NCI-H460 (cell line): ENCODE data around the gene ZNF408. TPM values are rescaled to one million over a fixed set of nuclear protein-coding genes. Genes with fewer than 3 reads are reported as not detected.
"Not testable (repeated sequence)": the region's sequence is repeated elsewhere in the genome, so short reads cannot be mapped to it uniquely, and the experiment has no call there.

ENCODE experiments used
- DNase-seq: peaks from one replicate; pipeline ENCODE4 v3.0.0-alpha.2; 2016; ENCODE audit warnings: low read depth; ENCODE audit errors: extremely low read depth
- total RNA-seq: library from RNA; depleted of rRNA; stranded (reverse); fragments of >200 nt; shearing (Covaris generic); gene quantifications from 2 replicates; pipeline ENCODE4 v1.2.3, GENCODE V29; 2014

The ZNF408 gene
- total RNA-seq, 1 experiment from 2014 or later, result 5.9 TPM

DNA sequence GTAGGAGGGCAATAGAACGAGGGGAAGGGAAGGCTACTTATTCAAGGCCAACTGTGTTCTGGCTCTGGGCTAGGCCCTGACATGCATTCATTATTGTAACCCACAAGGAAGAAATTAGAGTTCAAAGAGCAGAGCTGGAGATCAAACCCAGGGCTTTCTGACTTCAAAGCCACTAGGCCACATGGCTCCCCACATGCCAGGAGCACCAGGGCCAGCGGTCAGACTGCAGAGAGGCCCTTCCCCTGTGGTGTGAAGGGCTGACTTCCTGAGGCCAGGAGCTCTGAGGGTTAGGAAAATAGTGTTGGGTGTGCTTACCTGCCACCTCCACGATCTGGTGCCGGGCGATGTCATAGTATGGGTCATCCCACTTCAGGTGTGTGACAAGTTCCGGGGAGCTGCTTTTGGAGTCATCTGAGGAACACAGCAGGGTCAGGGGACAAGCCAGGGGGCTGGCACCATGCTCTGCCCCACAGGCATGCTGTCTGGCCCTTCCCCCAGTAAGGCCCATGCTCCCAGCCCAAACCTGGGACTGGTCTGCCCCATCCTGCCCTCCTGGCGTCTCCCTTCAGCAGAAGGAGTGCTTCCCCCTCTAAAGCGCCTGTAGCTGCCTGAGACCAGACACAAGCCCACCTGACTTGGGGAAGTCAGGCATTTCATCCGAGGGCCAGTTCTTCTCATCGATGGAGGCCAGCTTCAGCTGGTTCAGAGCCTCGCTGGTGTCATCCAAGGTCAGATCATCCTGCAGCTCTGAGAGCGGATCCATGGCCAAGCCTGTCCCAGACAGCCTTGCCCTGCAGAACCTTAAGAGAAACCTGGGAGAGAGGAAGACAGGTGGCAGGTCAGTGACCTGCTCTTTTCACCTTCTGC, 5.3 kb upstream of the ZNF408 start:
- no peak for DNase-seq

DNA sequence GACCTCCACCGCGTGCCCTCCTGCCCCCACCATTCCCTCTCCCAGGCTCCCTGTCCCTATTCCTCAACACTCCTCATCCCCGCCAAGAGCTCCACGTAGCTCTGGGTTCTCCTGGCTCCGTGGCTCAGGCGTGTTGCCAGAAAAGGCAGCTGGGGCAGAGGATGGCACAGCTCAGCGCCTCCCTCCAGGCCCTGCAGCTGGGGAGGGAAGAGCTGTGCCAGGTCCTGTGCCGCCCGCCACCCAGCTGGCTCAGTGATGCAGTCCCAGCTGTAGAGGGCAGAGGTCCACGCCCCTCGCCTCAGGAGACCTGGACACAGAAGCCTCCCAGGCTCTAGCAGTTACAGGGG, 4.6 kb upstream of the ZNF408 start:
- DNase-seq, result no peak

DNA sequence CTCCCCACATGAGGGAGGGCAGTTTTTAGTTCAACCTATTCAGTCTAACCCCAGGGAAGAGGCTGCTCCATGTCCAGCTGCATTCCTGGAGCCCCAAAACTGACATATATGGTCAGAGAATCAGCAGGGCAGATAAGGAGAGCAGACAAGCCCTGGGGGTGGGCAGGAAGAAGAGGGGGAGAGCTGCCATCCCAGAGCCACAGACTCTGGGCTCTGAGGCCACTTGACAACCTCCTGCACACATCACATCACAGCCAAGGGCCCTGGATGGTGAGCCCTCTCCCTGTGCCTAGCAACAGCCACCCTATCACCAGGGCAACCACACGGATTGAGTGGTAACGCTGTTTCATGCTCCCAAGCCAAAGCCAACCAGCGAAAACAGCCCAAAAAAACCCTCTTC, 3.5 kb upstream of the ZNF408 start:
- no peak for DNase-seq

DNA sequence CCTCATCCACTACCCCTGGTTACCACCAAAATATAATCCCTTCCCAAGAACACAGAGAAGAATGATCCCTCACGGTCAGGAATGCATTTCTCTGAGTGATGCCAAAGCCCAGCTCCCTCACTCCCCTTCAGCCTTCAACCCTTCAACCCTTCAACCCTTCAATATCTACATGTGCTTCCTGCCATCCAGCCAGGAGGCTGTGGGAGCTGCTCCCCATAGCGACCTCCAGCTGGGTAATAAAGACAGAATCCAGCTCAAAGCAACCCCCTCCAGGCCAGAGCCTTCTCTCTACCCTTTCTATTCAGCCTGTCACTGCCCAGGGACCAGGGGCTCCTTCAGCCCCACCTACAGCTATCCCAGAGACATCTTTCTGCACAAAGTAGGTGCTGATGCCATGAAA, 3.1 kb upstream of the ZNF408 start:
- DNase-seq, result no peak

DNA sequence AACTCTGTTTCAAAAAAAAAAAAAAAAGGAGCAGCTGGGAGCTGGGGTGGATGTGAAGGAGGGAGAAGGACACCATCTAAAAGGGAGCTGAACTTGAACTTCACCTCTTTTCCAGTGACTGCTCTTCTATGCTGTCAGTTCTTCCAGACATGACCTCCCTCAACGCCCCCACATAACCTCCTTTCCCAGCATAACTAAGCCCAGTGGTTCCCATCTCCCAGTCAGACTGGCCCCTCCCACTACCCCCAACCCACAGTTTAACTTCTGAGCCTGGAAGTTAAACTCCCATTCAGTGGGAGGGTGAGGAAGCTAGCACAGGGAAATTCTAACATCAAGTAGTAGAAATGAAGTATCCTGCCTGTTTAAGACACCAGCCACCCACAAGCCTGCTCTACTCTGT, 2.2 kb upstream of the ZNF408 start:
- no peak for DNase-seq

DNA sequence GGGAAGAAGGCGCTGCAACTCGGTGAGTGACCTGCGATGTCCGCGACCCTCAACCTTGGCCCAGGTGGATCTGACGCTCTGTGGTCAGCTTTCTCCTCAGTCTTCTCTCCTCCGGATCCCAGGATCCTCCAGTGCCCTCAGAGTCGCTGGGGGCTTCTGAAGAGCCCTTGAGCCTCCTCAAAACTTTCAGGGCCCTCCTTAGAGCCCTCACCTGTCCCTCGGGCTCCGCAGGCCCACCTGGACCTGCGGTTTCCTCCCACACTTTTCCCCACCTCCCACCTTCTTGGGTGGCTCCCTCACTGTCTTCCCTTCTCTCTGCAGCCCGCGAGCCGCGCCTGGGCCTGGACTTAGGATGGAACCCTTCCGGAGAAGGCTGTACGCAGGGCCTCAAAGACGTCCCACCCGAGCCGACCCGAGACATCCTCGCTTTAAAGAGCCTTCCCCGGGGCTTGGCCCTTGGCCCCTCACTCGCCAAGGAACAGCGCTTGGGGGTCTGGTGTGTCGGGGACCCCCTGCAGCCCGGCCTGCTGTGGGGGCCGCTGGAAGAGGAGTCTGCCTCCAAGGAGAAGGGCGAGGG, 335 bp downstream of the ZNF408 start:
- DNase-seq, result no peak

DNA sequence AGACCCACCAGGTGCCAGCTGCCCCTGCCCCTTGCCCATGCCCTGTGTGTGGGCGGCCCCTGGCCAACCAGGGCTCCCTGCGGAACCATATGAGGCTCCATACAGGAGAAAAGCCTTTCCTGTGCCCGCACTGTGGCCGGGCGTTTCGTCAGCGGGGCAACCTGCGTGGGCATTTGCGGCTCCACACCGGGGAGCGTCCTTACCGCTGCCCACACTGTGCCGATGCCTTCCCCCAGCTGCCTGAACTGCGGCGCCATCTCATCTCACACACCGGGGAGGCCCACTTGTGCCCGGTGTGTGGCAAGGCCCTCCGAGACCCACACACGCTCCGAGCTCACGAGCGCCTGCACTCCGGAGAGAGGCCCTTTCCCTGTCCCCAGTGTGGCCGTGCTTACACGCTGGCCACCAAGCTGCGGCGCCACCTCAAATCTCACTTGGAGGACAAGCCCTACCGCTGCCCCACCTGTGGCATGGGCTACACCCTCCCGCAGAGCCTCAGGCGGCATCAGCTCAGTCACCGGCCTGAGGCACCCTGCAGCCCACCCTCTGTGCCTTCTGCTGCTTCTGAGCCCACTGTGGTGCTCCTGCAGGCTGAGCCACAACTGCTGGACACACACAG, 4.3 kb downstream of the ZNF408 start:
- DNase-seq, result no peak

DNA sequence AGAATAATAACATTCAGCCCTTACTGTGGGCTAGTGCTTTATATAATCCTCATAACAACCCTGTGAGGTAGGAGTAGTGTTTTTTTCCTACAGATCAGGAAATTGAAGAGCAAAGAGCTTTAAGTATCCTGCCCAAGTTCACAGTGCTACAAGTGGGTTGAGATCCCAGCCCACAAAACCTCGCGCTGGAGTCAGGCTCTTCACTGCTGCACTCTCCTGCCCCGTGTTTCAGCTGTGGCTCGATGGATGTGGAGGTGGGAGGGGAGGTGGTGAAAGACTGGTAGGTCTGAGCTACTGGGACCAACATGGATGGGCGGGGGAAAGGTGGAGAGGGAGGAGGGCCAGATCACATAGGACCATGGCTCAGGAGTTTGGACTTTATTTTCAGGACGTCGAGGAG, 6.1 kb downstream of the ZNF408 start:
- no peak for DNase-seq

DNA sequence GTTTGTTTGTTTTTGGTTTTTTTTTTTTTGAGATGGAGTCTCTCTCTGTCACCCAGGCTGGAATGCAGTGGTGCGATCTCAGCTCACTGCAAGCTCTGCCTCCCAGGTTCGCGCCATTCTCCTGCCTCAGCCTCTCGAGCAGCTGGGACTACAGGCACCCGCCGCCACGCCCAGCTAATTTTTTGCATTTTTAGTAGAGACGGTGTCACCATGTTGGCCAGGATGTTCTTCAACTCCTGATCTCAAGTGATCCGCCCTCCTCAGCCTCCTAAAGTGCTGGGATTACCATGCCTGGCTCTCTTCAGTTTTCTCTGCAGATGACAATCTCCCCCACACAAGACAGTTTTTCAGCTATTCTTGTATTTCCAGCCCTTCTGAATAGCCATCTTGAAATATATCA, 8.5 kb downstream of the ZNF408 start:
- DNase-seq, result not testable (repeated sequence)

DNA sequence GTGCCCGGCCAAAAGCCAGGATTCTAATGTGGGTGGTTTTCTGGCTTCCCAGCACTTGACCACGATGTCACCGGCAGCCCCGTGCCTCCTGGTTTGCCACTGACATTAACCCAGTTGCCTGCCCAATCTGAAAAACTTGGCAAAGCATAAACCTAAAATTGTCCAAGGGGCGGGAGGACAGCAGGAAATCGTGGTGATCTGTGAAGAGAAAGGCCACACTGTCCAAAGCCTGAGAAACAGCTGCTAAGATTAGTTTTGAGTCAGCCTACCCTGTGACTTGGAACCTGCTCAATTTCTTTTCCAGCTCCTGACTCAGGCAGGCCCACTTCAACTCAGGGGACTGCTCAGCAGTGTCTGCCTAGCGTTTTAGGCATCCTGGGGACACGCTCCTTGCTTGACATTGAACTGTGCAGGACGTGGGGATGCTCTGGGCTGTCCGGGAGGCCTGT, 10.0 kb downstream of the ZNF408 start:
- DNase-seq, result no peak

DNA sequence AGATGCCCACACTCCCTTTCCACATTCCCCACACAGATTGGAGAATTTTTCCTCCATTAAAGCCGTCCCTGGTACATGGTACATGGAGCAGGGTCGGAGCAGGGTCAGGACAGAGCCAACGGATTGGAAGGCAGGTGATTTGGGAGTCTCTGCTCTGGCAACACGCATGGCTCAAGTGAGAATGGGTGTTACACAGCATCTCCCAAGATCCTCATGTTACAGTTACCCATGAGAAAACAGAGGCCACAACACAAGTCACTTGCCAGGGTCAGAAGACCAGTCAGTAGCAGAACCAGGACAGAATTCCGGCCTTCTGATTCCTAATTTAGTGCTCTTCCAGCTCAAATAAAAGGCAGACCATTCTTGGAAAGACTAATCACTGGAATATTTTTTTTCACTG, 10.5 kb downstream of the ZNF408 start:
- DNase-seq, result no peak

DNA sequence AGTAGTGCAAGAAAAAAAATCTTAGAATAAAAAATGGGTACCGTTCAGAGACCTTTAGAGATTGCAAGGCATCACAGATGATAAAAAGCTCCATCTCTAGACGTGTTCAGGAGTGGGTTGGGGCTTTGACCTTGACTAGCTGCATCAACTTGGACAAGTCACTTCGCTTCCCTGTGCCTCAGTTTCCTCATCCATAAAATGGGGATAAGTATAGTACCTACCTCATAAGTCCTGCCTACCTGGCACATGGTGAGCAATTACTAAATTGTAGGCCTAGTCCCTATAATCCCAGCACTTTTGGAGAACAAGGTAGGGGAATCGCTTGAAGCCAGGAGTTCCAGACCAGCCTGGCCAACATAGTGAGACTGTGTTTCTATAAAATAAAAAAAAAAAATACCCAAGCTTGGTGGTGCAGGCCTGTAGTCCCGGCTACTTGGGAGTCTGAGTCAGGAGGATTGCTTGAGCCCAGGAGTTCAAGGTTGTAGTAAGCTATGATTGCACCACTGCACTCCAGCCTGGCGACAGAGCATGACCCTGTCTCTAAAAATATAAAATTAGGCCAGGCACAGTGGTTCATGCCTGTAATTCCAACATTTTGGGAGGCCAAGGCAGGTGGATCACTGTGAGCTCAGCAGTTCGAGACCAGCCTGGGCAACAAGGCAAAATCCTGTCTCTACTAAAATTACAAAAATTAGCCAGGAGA, 12.2 kb downstream of the ZNF408 start:
- DNase-seq, result no peak

DNA sequence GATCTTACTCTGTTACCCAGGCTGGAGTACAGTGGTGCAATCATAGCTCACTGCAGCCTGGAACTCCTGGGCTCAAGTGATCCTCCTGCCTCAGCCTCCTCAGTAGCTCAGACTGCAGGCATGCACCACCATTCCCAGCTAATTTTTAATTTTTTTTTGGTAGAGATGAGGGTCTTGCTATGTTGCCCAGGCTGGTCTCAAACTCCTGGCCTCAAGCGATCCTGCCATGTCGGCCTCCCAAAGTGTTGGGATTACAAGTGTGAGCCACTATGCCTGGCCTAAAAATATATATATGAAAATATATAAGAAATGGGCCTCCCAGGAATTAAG, 17.0 kb downstream of the ZNF408 start:
- not testable (repeated sequence) for DNase-seq

DNA sequence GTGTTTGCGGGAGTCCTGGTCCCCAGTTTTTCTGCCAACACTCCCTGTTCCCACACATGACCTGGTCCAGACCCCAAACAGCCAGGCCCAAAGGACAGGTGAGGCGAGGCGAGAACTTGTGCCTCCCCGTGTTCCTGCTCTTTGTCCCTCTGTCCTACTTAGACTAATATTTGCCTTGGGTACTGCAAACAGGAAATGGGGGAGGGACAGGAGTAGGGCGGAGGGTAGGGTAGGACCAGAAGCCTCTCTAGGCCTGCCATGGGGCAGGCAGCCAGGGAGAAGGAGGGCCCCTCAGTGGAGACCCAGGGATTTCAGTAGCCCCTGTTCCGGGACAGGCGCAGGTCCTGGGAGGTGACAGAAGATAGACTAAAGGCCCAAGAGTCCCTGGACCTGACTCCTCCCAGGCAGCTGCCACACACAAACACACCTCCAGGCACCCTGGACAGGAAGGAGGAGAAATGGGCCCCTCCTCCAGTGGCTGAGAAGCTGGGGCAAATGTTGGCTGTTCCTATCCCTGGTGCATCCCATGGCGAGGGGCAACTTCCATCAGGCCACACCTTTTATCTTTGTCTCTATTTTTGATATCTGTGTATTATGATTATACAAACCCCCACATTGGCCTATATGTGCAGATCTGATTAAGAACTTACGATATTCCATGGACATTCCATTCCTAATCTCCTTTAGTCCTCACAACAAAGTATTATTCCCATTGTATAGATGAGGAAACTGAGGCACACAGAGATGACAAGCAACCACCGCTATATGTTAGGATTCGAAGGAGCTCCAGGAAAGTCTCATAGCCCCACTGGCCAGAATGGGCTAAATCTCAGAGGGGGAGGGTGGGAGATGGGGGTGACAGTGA, 17.6 kb downstream of the ZNF408 start:
- no peak for DNase-seq

DNA sequence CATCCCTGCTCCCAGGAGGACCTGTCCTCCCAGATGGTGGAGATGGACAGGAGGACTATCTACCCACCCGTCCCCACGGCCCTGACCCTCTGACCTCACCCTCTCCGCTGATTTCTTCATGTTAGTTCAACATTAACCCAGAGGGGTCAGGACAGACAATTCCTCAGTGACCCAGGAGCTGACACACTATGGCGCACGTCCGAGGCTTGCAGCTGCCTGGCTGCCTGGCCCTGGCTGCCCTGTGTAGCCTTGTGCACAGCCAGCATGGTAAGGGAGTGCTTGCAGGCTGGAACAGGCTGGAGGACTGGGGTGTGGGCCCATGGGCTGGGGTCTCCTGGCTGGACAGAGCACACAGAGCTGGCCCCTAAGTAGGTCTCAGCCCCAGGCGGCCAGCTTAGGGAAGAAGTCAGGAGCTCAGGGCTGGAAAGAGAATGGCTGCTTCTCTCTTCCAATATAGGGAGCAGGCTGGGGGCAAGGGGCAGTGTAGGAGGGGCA, 18.3 kb downstream of the ZNF408 start, which contains the start of gene F2:
TSS of gene F2 (plus strand) at position 166 of the 495 bp plus-strand sequence. CDS start at position 189, 23 bp downstream.
- no peak for DNase-seq

DNA sequence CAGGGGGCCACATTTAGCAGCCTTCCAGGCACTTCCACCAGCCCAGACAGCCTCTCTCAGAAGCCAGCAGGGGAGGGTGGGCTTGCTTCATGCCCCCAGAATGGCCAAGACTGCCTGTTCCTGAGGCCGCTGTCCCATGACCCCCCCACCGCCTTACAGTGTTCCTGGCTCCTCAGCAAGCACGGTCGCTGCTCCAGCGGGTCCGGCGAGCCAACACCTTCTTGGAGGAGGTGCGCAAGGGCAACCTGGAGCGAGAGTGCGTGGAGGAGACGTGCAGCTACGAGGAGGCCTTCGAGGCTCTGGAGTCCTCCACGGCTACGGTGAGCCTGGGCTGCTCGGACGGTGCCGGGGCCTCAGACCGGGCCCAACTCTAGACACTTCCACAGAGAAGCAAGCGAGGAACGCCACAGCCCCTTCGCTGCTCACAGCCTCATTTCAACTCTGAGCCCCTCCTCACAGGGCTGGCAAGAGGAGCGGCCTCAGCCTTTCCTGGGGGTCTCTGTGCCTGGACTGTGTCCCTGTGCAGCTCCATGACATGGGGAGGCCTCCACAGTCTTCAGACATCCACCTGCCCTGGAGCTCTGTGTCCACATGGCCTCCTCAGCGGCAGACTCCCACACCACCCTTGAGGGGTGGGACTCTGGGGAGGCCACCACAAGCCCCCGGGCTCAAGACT, 18.9 kb downstream of the ZNF408 start:
- DNase-seq, result no peak

DNA sequence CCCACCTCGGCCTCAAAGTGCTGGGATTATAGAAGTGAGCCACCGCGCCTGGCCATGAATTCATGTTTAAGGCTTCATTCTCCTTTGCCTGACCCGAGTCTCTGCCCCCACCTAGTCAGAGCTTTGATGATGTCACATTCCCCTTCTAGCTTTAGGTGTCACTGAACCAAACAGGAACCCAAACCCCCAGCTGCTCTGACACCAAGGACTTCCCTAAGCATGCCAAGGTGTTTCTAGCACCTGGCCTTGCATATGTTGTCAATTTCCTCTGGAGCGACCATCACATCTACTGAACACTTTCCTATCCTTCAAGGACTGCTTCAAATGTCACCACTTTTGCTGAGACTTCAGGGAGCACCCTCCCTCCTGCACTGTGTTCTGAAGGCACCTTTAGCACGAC, 20.5 kb downstream of the ZNF408 start:
- DNase-seq, result no peak

DNA sequence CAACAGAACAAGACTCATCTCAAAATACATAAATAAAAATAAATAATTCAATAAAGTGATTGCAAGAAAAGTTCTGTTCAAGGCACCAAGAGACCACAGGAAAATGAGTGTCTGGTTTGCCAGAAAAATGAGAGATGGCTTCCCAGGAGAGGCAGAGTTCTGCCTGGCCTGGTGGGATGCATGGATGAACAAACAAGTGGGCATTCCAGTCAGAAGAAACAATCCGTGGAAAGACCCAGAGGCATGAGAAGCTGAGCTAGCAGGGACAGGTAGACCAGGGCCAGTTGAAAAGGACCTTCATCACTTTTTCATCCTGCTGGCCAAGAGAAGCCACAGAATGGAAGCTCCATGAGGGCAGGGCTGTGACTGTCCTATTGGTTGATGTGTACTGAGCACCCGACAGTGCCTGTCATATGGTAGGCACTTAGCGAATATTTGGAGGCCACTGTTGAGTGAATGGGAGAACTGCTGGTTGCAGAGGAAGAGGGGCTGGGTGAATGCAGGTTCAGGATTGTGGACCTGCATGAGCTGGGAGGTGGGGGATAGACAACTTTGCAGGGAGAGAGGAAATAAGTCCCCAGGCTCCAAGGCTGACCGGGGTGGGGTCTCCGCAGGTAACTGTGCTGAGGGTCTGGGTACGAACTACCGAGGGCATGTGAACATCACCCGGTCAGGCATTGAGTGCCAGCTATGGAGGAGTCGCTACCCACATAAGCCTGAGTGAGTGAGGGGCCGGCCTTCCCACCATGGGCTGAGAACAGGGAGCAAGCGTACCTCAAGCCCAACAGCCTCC, 21.9 kb downstream of the ZNF408 start:
- DNase-seq, result no peak

DNA sequence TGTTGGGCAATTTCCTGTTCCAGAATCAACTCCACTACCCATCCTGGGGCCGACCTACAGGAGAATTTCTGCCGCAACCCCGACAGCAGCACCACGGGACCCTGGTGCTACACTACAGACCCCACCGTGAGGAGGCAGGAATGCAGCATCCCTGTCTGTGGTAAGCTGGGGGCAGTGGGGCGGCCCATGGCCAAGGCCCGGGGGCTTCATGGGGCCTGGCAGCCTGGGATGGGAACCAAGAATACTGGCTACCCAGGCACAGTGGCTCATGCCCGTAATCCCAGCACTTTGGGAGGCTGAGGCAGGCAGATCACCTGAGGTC, 22.5 kb downstream of the ZNF408 start:
- no peak for DNase-seq
